LNCAP (cell line): ENCODE results near the gene PRC1.

Source experiments
- CTCF ChIP-seq: fragments of 450-650 bp; IDR thresholded peaks from 2 replicates; pipeline ENCODE4 v1.5.1; 2017; ENCODE audit warnings: mild to moderate bottlenecking

PRC1 gene

DNA sequence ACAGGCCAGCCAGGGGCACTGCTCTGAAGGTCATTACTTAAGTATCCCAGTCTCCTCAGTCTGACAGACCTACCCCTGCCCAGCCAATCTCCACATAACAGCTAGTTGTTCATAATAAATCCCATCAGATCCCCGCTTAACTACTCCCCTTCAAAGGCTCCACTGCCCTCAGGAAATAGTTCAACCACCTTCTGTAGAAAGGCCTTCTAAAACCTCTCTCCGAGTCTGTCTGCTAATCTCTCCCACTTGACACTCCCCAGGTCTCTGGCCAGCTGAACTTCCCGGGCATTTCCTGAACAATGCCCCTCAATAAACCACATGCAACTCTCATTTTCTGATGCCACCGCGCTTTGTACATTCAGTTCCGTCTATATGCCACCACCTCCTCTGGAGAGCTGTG, 6.0 kb downstream of the PRC1 start:
- no peak for TF ChIP-seq CTCF

- TF ChIP-seq CTCF: no peak
Observed at GRCh38 chr15:90987561-90988141, 6.7 kb downstream of the PRC1 start.

- no peak for TF ChIP-seq CTCF
Observed at GRCh38 chr15:90986790-90987507, 7.4 kb downstream of the PRC1 start.

DNA sequence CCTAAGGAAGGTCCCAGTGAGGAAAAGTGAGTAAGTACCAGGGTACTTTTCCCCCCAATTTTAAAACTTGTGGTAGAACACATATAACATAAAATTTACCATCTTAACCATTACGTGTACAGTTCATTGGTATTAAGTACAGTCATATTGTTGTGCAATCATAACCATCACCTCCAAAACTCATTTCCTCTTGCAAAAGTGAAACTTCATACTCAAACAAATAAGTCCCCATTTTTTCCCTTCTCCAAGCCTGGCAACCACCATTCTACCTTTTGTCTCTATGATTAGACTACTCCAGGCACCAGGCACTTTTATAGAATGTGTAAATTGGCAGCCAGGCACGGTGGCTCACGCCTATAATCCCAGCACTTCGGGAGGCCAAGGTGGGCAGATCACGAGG, 12.2 kb downstream of the PRC1 start:
- no peak for TF ChIP-seq CTCF

DNA sequence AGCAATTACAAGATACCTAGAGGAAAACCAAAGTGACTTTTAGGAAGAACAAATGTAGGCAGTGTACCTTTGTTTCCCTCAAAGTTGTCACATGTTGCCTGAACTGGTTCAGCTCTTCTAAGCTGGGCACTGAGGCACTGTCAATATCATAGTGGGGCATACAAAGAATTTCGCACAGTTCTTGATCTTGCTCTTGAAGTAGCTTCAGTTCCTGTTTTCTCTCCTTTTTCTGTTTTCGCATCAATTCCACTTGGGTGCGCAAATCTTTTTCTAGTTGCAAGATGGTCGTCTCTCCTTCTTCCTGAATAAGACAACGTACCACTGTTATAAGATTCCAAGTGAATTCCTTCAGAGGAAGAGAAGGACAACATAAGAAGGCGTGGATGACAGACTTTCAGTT, 12.7 kb downstream of the PRC1 start:
- no peak for TF ChIP-seq CTCF

- no peak for TF ChIP-seq CTCF
Observed at GRCh38 chr15:90979582-90979981, 14.8 kb downstream of the PRC1 start.

- no peak for TF ChIP-seq CTCF
Observed at GRCh38 chr15:90974216-90974615, 20.1 kb downstream of the PRC1 start.
